ENCODE data around the gene MEN1. TPM values are rescaled to one million over a fixed set of nuclear protein-coding genes. Genes with fewer than 3 reads are reported as not detected.
A peak's percentile ranks its signal among the peaks of the same experiment; 100 is the strongest.

Gene MEN1
- total and polyA plus RNA-seq, 2 of the 13 experiments (the other 11 are each of a cell fraction or from before 2014, with no cell fraction given): 20.5 to 27.3 TPM

GRCh38 chr11:64764040-64764611 is 46.2 kb downstream of the MEN1 start:
- H3K4me3 ChIP-seq (replicated peaks in 1 of 3; ENCODE audit: insufficient read depth in 1 of 3, low read depth in 2 of 3, low read length in 3 of 3): no peak overlapping the region
- DNase-seq (ENCODE audit: low spot score) (no peak), ATAC-seq (no peak), FAIRE-seq (no peak)
- no peak overlapping the region for H3K4me2 ChIP-seq (ENCODE audit: low read depth, low read length)
- peaks cover 36 to 57% of the 10 kb centered on the region in 2 experiments for H3K36me3 ChIP-seq (replicated peaks in 1 of 2; ENCODE audit: control insufficient read depth in 1 of 2, insufficient read depth in 2 of 2, low read length in 2 of 2)
- WGBS (ENCODE audit: low lambda C conversion rate): 97% methylated on average over 8 of the region's 11 CpGs
- H3K4me1 ChIP-seq (ENCODE audit: insufficient read depth, low read length): peaks cover 18% of the 10 kb centered on the region
- H3K79me2 ChIP-seq (ENCODE audit: insufficient read depth, low read length): peaks cover 4% of the 10 kb centered on the region
- no peak overlapping the region for H3K27ac ChIP-seq (ENCODE audit: extremely low read length, insufficient read depth, low read length)
- no peaks in the 10 kb centered on the region for H3K27me3 ChIP-seq (ENCODE audit: control insufficient read depth in 1 of 2, insufficient read depth in 2 of 2, low read length in 2 of 2)
- no peak overlapping the region for H3K9ac ChIP-seq (ENCODE audit: insufficient read depth, low read depth, low read length)
- in situ Hi-C loops (cut with HindIII; ENCODE audit: extremely low pct_ligation_motif_present, low pct_unique_long_range_greater_than_20kb): no loop called here
- H4K20me1 ChIP-seq (ENCODE audit: insufficient read depth, low read length): peaks cover 61% of the 10 kb centered on the region
- no peak overlapping the region for H2AFZ ChIP-seq (ENCODE audit: low read length)
- TF ChIP-seq AGO2 (optimal IDR thresholded peaks at IDR 0.05; ENCODE audit: low read depth, low read length): peak; percentile 52
- no peak for TF ChIP-seq ZC3H13 (CRISPR knock-in tag; IDR thresholded peaks at IDR 0.05)
- TF ChIP-seq POLR2AphosphoS2 (IDR thresholded peaks at IDR 0.05; ENCODE audit: low read depth, low read length): peak; percentile 30; the same call in 1 of the 2 replicates
- CTCF ChIA-PET (ENCODE audit: low intra/inter-chr PET ratio, low total read pairs): no interaction called here
- no TSS peak for BruUV-seq (replicated peaks)
- POLR2A ChIA-PET: interaction anchor here (1.1 to 3.8 kb wide), 2 partner anchors 12 to 14 kb away, joined by 3 to 23 read pairs; partner anchors contain the start of gene SF1
- no peaks in the 10 kb centered on the region for H3K9me3 ChIP-seq (ENCODE audit: low read length)
- intact Hi-C loops (cut with micrococcal nuclease; ENCODE audit: unreplicated experiment): no loop called here

GRCh38 chr11:64763526-64764039 is 46.8 kb downstream of the MEN1 start:
- in situ Hi-C loops (cut with HindIII; ENCODE audit: extremely low pct_ligation_motif_present, low pct_unique_long_range_greater_than_20kb): no loop called here
- TF ChIP-seq TEAD3 (CRISPR knock-in tag; optimal IDR thresholded peaks at IDR 0.05; ENCODE audit: borderline replicate concordance): no peak
- no peak for TF ChIP-seq SNAPC2 (CRISPR knock-in tag; IDR thresholded peaks at IDR 0.05)
- peak; percentile 52 for TF ChIP-seq RBM22 (optimal IDR thresholded peaks at IDR 0.05; ENCODE audit: low read length)
- peak in 1 of 2 experiments; percentile 39; a peak in 2 of 4 replicates for TF ChIP-seq POLR2A (IDR thresholded peaks at IDR 0.05; ENCODE audit: insufficient read depth in 1 of 2, low read depth in 2 of 2, low read length in 2 of 2)
- TF ChIP-seq LRRFIP1 (CRISPR knock-in tag; conservative IDR thresholded peaks at IDR 0.05): no peak
- TF ChIP-seq RBFOX2 (IDR thresholded peaks at IDR 0.05; ENCODE audit: low read depth, low read length): 0 out of 2 replicates have a peak, but pooled peaks have one; percentile 31
- no peak for TF ChIP-seq ZFP36L1 (CRISPR knock-in tag; IDR thresholded peaks at IDR 0.05)
- peak; percentile 97 for TF ChIP-seq AGO2 (optimal IDR thresholded peaks at IDR 0.05; ENCODE audit: low read depth, low read length)
- no peak for TF ChIP-seq ZNF121 (CRISPR knock-in tag; IDR thresholded peaks at IDR 0.05)
- no peak for TF ChIP-seq TERF1 (CRISPR knock-in tag; IDR thresholded peaks at IDR 0.05)

More at GRCh38 chr11:64763526-64764039, 46.8 kb downstream of the MEN1 start:
- 100% methylated on average over 4 of the region's 6 CpGs for WGBS (ENCODE audit: low lambda C conversion rate)
- no peak overlapping the region for H3K27ac ChIP-seq (ENCODE audit: extremely low read length, insufficient read depth, low read length)
- no peak overlapping the region for H3K4me3 ChIP-seq (replicated peaks in 1 of 3; ENCODE audit: insufficient read depth in 1 of 3, low read depth in 2 of 3, low read length in 3 of 3)
- no peak for FAIRE-seq
- no peak overlapping the region for H3K4me2 ChIP-seq (ENCODE audit: low read depth, low read length)
- peaks cover 56% of the 10 kb centered on the region for H4K20me1 ChIP-seq (ENCODE audit: insufficient read depth, low read length)
- ATAC-seq: no peak
- no peak for DNase-seq (ENCODE audit: low spot score)
- no peak overlapping the region for H3K9ac ChIP-seq (ENCODE audit: insufficient read depth, low read depth, low read length)
- H3K36me3 ChIP-seq (replicated peaks in 1 of 2; ENCODE audit: control insufficient read depth in 1 of 2, insufficient read depth in 2 of 2, low read length in 2 of 2): peaks cover 32 to 52% of the 10 kb centered on the region in 2 experiments
- ChIA-PET CTCF (ENCODE audit: low intra/inter-chr PET ratio, low total read pairs) (no interaction called here), POLR2A (interaction anchor here (0.7 to 3.8 kb wide), 3 partner anchors 9 to 58 kb away, joined by 3 to 23 read pairs (median 4); partner anchors contain the start of gene SF1)
- H3K9me3 ChIP-seq (ENCODE audit: low read length): no peaks in the 10 kb centered on the region
- no peaks in the 10 kb centered on the region for H3K27me3 ChIP-seq (ENCODE audit: control insufficient read depth in 1 of 2, insufficient read depth in 2 of 2, low read length in 2 of 2)
- peaks cover 4% of the 10 kb centered on the region for H3K79me2 ChIP-seq (ENCODE audit: insufficient read depth, low read length)
- peaks cover 24% of the 10 kb centered on the region for H3K4me1 ChIP-seq (ENCODE audit: insufficient read depth, low read length)
- BruUV-seq (replicated peaks): no TSS peak
- no peak overlapping the region for H2AFZ ChIP-seq (ENCODE audit: low read length)
- intact Hi-C loops (cut with micrococcal nuclease; ENCODE audit: unreplicated experiment): no loop called here

Data from HepG2 (cell line).